ENCODE data around the gene TCAP. TPM values are rescaled to one million over a fixed set of nuclear protein-coding genes. Genes with fewer than 3 reads are reported as not detected.

The TCAP gene
- total and polyA plus RNA-seq, 2 experiments from 2014 or later = 0.61 to 2.1 TPM

- TF ChIP-seq ZNF462 (CRISPR knock-in tag; IDR thresholded peaks at IDR 0.05) (no peak), CREB1 (CRISPR knock-in tag; IDR thresholded peaks at IDR 0.05; ENCODE audit: low read depth) (no peak)
Observed at GRCh38 chr17:39700148-39700987, 35.2 kb downstream of the TCAP start (continued).

- Histone ChIP-seq H2AFZ (no peak overlapping the region), H3K9me2 (ENCODE audit: insufficient read depth) (no peaks in the 10 kb centered on the region), H3K27ac (ENCODE audit: low read depth) (0 out of 2 replicates have a peak overlapping the region, but pooled peaks have one; percentile 56), H3F3A (replicated peaks; ENCODE audit: low read depth) (peaks cover 3% of the 10 kb centered on the region; the same call in 1 of the 2 replicates), H3K4me2 (peak overlapping the region; percentile 75), H3K79me2 (replicated peaks; ENCODE audit: insufficient read depth) (peaks cover 87% of the 10 kb centered on the region), H3K36me3 (ENCODE audit: insufficient read depth) (no peaks in the 10 kb centered on the region), H3K4me1 (ENCODE audit: insufficient read depth) (peaks cover 73% of the 10 kb centered on the region), H3K4me3 (peak overlapping the region; percentile 97), H3K27me3 (ENCODE audit: insufficient read depth) (no peaks in the 10 kb centered on the region), H4K20me1 (replicated peaks; ENCODE audit: insufficient read depth) (peaks cover 26% of the 10 kb centered on the region)
- peaks cover 71% of the 10 kb centered on the region for H3K4me1 Mint-ChIP-seq
- no peaks in the 10 kb centered on the region for H3K9me3 Mint-ChIP-seq
- ATAC-seq = no peak
- peaks cover 22% of the 10 kb centered on the region for H3K36me3 Mint-ChIP-seq (ENCODE audit: low read depth)
- peak overlapping the region; percentile 97 for H3K4me3 Mint-ChIP-seq
- TF ChIP-seq STAT1 (IDR thresholded peaks at IDR 0.05; ENCODE audit: unreplicated experiment) (no peak), EZH2phosphoT487 (IDR thresholded peaks at IDR 0.05; ENCODE audit: unreplicated experiment) (no peak), POLR2AphosphoS5 (IDR thresholded peaks at IDR 0.05; ENCODE audit: low read depth) (no peak), CREB1 (CRISPR knock-in tag; IDR thresholded peaks at IDR 0.05; ENCODE audit: low read depth) (no peak)
- H3K27ac Mint-ChIP-seq = peak overlapping the region; percentile 61
- peaks cover 7% of the 10 kb centered on the region for H3K27me3 Mint-ChIP-seq (ENCODE audit: insufficient read depth, low read depth, poor library complexity)
- peak; percentile 56 for DNase-seq (ENCODE audit: low spot score)
Observed at GRCh38 chr17:39701012-39701783, 36.0 kb downstream of the TCAP start.
